ENCODE measurements around the gene ETS2. TPM values are rescaled to one million over a fixed set of nuclear protein-coding genes. Genes with fewer than 3 reads are reported as not detected.

ETS2 gene
- total RNA-seq, 1 donor from 2014 or later: 113 TPM

DNA sequence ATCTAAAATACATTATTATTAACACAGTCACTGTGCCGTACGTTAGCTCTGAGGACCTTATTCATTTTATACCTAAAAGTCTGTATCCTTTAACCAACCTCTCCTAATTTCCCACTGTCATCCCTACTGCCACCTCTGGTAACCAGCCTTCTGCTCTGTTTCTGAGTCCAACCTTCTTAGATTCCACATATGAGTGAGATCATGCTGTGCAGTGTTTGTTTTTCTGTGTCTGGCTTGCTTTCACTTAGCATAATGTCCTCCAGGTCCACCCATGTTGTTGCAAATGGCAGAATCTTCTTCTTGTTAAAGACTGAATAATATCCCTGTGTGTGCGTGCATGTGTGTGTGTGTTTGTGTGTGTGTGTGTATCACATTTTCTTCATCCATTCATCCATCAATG, 64.2 kb downstream of the ETS2 start:
- Histone ChIP-seq H3K36me3 (no peaks in the 10 kb centered on the region), H3K27ac (no peak overlapping the region), H3K4me1 (peaks cover 0 to 4% of the 10 kb centered on the region in 2 donors), H3K4me3 (no peak overlapping the region), H3K9me3 (no peaks in the 10 kb centered on the region), H3K27me3 (no peaks in the 10 kb centered on the region)
- TF ChIP-seq, protein P1, sequence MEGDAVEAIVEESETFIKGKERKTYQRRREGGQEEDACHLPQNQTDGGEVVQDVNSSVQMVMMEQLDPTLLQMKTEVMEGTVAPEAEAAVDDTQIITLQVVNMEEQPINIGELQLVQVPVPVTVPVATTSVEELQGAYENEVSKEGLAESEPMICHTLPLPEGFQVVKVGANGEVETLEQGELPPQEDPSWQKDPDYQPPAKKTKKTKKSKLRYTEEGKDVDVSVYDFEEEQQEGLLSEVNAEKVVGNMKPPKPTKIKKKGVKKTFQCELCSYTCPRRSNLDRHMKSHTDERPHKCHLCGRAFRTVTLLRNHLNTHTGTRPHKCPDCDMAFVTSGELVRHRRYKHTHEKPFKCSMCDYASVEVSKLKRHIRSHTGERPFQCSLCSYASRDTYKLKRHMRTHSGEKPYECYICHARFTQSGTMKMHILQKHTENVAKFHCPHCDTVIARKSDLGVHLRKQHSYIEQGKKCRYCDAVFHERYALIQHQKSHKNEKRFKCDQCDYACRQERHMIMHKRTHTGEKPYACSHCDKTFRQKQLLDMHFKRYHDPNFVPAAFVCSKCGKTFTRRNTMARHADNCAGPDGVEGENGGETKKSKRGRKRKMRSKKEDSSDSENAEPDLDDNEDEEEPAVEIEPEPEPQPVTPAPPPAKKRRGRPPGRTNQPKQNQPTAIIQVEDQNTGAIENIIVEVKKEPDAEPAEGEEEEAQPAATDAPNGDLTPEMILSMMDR (IDR thresholded peaks at IDR 0.05): no peak
- intact Hi-C loops (cut with DNase I): no loop called here
- DNase-seq (ENCODE audit: low spot score in 2 of 2): no peak
